Osteoblast (primary cell): ENCODE results near the gene LHFPL3. TPM values are rescaled to one million over a fixed set of nuclear protein-coding genes. Genes with fewer than 3 reads are reported as not detected.

Experiments used
- DNase-seq: peaks from one replicate; pipeline ENCODE4 v3.0.0; 2011; ENCODE audit warnings: low spot score, mixed read lengths; ENCODE audit not compliant: insufficient read length; ENCODE audit errors: missing footprints
- H2AFZ ChIP-seq: 2 replicates; pipeline ENCODE4 v1.6.0; 2011; ENCODE audit warnings: mild to moderate bottlenecking, low read length
- H3K27ac ChIP-seq: 2 replicates; pipeline ENCODE4 v1.5.1; 2011; ENCODE audit warnings: mild to moderate bottlenecking, low read depth, low read length, moderate library complexity
- H3K27me3 ChIP-seq: 2 replicates; pipeline ENCODE4 v1.6.0; 2012; ENCODE audit warnings: mild to moderate bottlenecking, control low read depth, inconsistent platforms, low read length, moderate library complexity; ENCODE audit not compliant: insufficient read depth
- H3K36me3 ChIP-seq: 2 replicates; pipeline ENCODE4 v1.5.1; 2011; ENCODE audit warnings: mild to moderate bottlenecking, low read length, control low read depth, moderate library complexity; ENCODE audit not compliant: insufficient read depth
- H3K4me1 ChIP-seq: 2 replicates; pipeline ENCODE4 v1.5.1; 2011; ENCODE audit warnings: mild to moderate bottlenecking, low read length, control low read depth, moderate library complexity; ENCODE audit not compliant: insufficient read depth
- H3K4me2 ChIP-seq: 2 replicates; pipeline ENCODE4 v1.6.0; 2011; ENCODE audit warnings: mild to moderate bottlenecking, low read length; ENCODE audit not compliant: insufficient read depth
- H3K4me3 ChIP-seq: fragments of 200-600 bp; sonication (generic); 3 replicates; pipeline ENCODE4 v1.5.1; 2012; ENCODE audit warnings: mild to moderate bottlenecking, low read length, inconsistent platforms; ENCODE audit not compliant: insufficient read depth
- H3K79me2 ChIP-seq: 2 replicates; pipeline ENCODE4 v1.6.0; 2012; ENCODE audit warnings: mild to moderate bottlenecking, low read length, control low read depth, inconsistent platforms; ENCODE audit not compliant: insufficient read depth
- H3K9me3 ChIP-seq: 2 replicates; pipeline ENCODE4 v1.5.1; 2011; ENCODE audit warnings: low read depth, low read length, control low read depth
- H4K20me1 ChIP-seq: 2 replicates; pipeline ENCODE4 v1.6.0; 2012; ENCODE audit warnings: mild to moderate bottlenecking, low read length, control low read depth; ENCODE audit not compliant: insufficient read depth
- CTCF ChIP-seq: IDR thresholded peaks from 2 replicates; pipeline ENCODE4 v1.5.1; 2011; ENCODE audit warnings: mild to moderate bottlenecking, low read depth, low read length, moderate library complexity; ENCODE audit errors: extremely low read depth
- total RNA-seq: library from RNA; depleted of rRNA; stranded (reverse); fragments of >200 nt; gene quantifications from 2 replicates; pipeline ENCODE4 v1.2.3, GENCODE V29; 2012

LHFPL3 gene
- total RNA-seq, 1 donor, result not detected

- DNase-seq, result no peak
- no peaks in the 10 kb centered on the region for H3K27me3 ChIP-seq
- no peaks in the 10 kb centered on the region for H3K79me2 ChIP-seq
- no peak overlapping the region for H3K27ac ChIP-seq
- H2AFZ ChIP-seq, result no peak overlapping the region
- no peak overlapping the region for H3K4me2 ChIP-seq
- no peaks in the 10 kb centered on the region for H3K36me3 ChIP-seq
- H3K4me1 ChIP-seq, result no peaks in the 10 kb centered on the region
- H3K9me3 ChIP-seq, result no peaks in the 10 kb centered on the region
- H4K20me1 ChIP-seq, result no peaks in the 10 kb centered on the region
- TF ChIP-seq CTCF, result no peak
- no peak overlapping the region for H3K4me3 ChIP-seq
These were observed 207.4 kb downstream of the LHFPL3 start for GRCh38 chr7:104535841-104536240.

- no peaks in the 10 kb centered on the region for H4K20me1 ChIP-seq
- no peaks in the 10 kb centered on the region for H3K79me2 ChIP-seq
- no peak overlapping the region for H3K4me3 ChIP-seq
- H3K4me2 ChIP-seq, result no peak overlapping the region
- no peaks in the 10 kb centered on the region for H3K9me3 ChIP-seq
- H3K27ac ChIP-seq, result no peak overlapping the region
- H3K36me3 ChIP-seq, result no peaks in the 10 kb centered on the region
- H3K27me3 ChIP-seq, result no peaks in the 10 kb centered on the region
- no peaks in the 10 kb centered on the region for H3K4me1 ChIP-seq
- DNase-seq, result no peak
- no peak overlapping the region for H2AFZ ChIP-seq
- no peak for TF ChIP-seq CTCF
These were observed 208.6 kb downstream of the LHFPL3 start for GRCh38 chr7:104536956-104537355.

- Histone ChIP-seq H3K27me3 (no peaks in the 10 kb centered on the region), H2AFZ (no peak overlapping the region), H3K4me3 (no peak overlapping the region), H3K4me1 (no peaks in the 10 kb centered on the region), H3K27ac (no peak overlapping the region), H3K4me2 (no peak overlapping the region), H4K20me1 (no peaks in the 10 kb centered on the region), H3K9me3 (no peaks in the 10 kb centered on the region), H3K36me3 (no peaks in the 10 kb centered on the region), H3K79me2 (no peaks in the 10 kb centered on the region)
- no peak for TF ChIP-seq CTCF
- DNase-seq, result no peak
These were observed 209.7 kb downstream of the LHFPL3 start for GRCh38 chr7:104538152-104538551.

GRCh38 chr7:104541897-104542296, 213.5 kb downstream of the LHFPL3 start:
- Histone ChIP-seq H3K27me3 (no peaks in the 10 kb centered on the region), H3K4me2 (no peak overlapping the region), H2AFZ (no peak overlapping the region), H3K9me3 (no peaks in the 10 kb centered on the region), H3K27ac (no peak overlapping the region), H3K79me2 (no peaks in the 10 kb centered on the region), H3K36me3 (no peaks in the 10 kb centered on the region), H3K4me1 (no peaks in the 10 kb centered on the region), H3K4me3 (no peak overlapping the region), H4K20me1 (no peaks in the 10 kb centered on the region)
- peak; percentile 29 for DNase-seq
- no peak for TF ChIP-seq CTCF
